Mesenchymal stem cell (in vitro differentiated cells and primary cell): ENCODE measurements around the gene PLCB1.

Source experiments
- DNase-seq: peaks from one replicate; pipeline ENCODE4 v3.0.0-alpha.2; 2013
- H2AFZ ChIP-seq: one replicate; pipeline ENCODE4 v1.6.1; 2013; ENCODE audit warnings: low read depth, mild to moderate bottlenecking, control low read depth, inconsistent platforms, low read length, moderate library complexity
- H2AK5ac ChIP-seq: 2 replicates; pipeline ENCODE4 v1.6.1; 2013; ENCODE audit warnings: low read length, moderate library complexity, mild to moderate bottlenecking, inconsistent platforms; ENCODE audit not compliant: severe bottlenecking
- H2BK120ac ChIP-seq: one replicate; pipeline ENCODE4 v1.6.1; 2013; ENCODE audit warnings: low read depth, mild to moderate bottlenecking, inconsistent platforms, low read length, moderate library complexity
- H2BK12ac ChIP-seq, 2 experiments: one replicate each; pipeline ENCODE4 v1.6.1; 2013; ENCODE audit warnings: inconsistent platforms in 2 of 2, low read length in 2 of 2, mild to moderate bottlenecking in 2 of 2, moderate library complexity in 2 of 2, control low read depth in 1 of 2
- H2BK15ac ChIP-seq: one replicate; pipeline ENCODE4 v1.6.1; 2013; ENCODE audit warnings: mild to moderate bottlenecking, low read depth, inconsistent platforms; ENCODE audit not compliant: poor library complexity, severe bottlenecking
- H2BK5ac ChIP-seq: 2 replicates; pipeline ENCODE4 v1.6.1; 2013; ENCODE audit warnings: low read depth, mild to moderate bottlenecking, low read length, control low read depth, inconsistent platforms; ENCODE audit not compliant: poor library complexity, severe bottlenecking
- H3K14ac ChIP-seq, 2 experiments: one replicate each; pipeline ENCODE4 v1.6.1; 2013; ENCODE audit warnings: inconsistent platforms in 2 of 2, low read length in 2 of 2, control low read depth in 1 of 2, mild to moderate bottlenecking in 1 of 2, moderate library complexity in 1 of 2
- H3K18ac ChIP-seq, 2 experiments: one replicate each; pipeline ENCODE4 v1.6.1; 2013; ENCODE audit warnings: inconsistent platforms in 2 of 2, low read length in 2 of 2, control low read depth in 1 of 2, low read depth in 1 of 2, mild to moderate bottlenecking in 1 of 2
- H3K23ac ChIP-seq, 2 experiments: one replicate each; pipeline ENCODE4 v1.6.1; 2013; ENCODE audit warnings: inconsistent platforms in 2 of 2, low read length in 2 of 2, mild to moderate bottlenecking in 2 of 2, moderate library complexity in 2 of 2, control low read depth in 1 of 2
- H3K27ac ChIP-seq: 2 replicates; pipeline ENCODE4 v1.5.1; 2013; ENCODE audit warnings: mild to moderate bottlenecking, moderate library complexity, low read length, control low read depth, inconsistent platforms; ENCODE audit not compliant: poor library complexity, severe bottlenecking
- H3K27me3 ChIP-seq, 2 experiments: 2 replicates each; pipeline versions ENCODE4 v1.6.1 to v1.7.0; 2013; ENCODE audit warnings: low read length in 2 of 2, mild to moderate bottlenecking in 2 of 2, moderate library complexity in 2 of 2, control low read depth in 1 of 2, inconsistent platforms in 1 of 2; ENCODE audit not compliant: control insufficient read depth in 1 of 2, insufficient read depth in 1 of 2
- H3K36me3 ChIP-seq, 2 experiments: 2 replicates each; pipeline versions ENCODE4 v1.6.1 to v1.7.0; 2013; ENCODE audit warnings: low read length in 2 of 2, control low read depth in 1 of 2, inconsistent platforms in 1 of 2, low read depth in 1 of 2, mild to moderate bottlenecking in 1 of 2; ENCODE audit not compliant: insufficient read depth in 2 of 2, control insufficient read depth in 1 of 2
- H3K4ac ChIP-seq, 2 experiments: one replicate each; pipeline ENCODE4 v1.6.1; 2013; ENCODE audit warnings: inconsistent platforms in 2 of 2, low read length in 2 of 2, mild to moderate bottlenecking in 2 of 2, moderate library complexity in 2 of 2, control low read depth in 1 of 2, low read depth in 1 of 2
- H3K4me1 ChIP-seq: 2 replicates; pipeline ENCODE4 v1.6.1; 2013; ENCODE audit warnings: low read depth, low read length, control low read depth; ENCODE audit not compliant: control insufficient read depth, insufficient read depth
- H3K4me2 ChIP-seq: 2 replicates; pipeline ENCODE4 v1.6.1; 2013; ENCODE audit warnings: low read length, mild to moderate bottlenecking, inconsistent platforms; ENCODE audit not compliant: poor library complexity, severe bottlenecking
- H3K4me3 ChIP-seq, 2 experiments: 2 replicates each; pipeline versions ENCODE4 v1.5.1 to v1.7.0; 2013; ENCODE audit warnings: low read length in 2 of 2, mild to moderate bottlenecking in 2 of 2, control low read depth in 1 of 2, low read depth in 1 of 2; ENCODE audit not compliant: insufficient read depth in 1 of 2
- H3K79me1 ChIP-seq: replicated peaks from 2 replicates; pipeline ENCODE4 v1.6.1; 2013; ENCODE audit warnings: mild to moderate bottlenecking, control low read depth, low read length, inconsistent platforms; ENCODE audit not compliant: poor library complexity, severe bottlenecking
- H3K9ac ChIP-seq: 2 replicates; pipeline ENCODE4 v1.7.0; 2013; ENCODE audit warnings: mild to moderate bottlenecking, low read length, moderate library complexity
- H3K9me3 ChIP-seq: 2 replicates; pipeline ENCODE4 v1.7.0; 2013; ENCODE audit warnings: mild to moderate bottlenecking, low read length; ENCODE audit not compliant: control insufficient read depth
- H4K8ac ChIP-seq: one replicate; pipeline ENCODE4 v1.6.1; 2013; ENCODE audit warnings: inconsistent platforms, mild to moderate bottlenecking, low read length, moderate library complexity
- H4K91ac ChIP-seq: one replicate; pipeline ENCODE4 v1.6.1; 2013; ENCODE audit warnings: mild to moderate bottlenecking, low read length, inconsistent platforms
- WGBS: methylation state at CpG from one replicate; pipeline ENCODE4 v1.1.7; 2013; ENCODE audit warnings: mixed read lengths; 5-methylcytosine and 5-hydroxymethylcytosine counted together

The PLCB1 gene

DNA sequence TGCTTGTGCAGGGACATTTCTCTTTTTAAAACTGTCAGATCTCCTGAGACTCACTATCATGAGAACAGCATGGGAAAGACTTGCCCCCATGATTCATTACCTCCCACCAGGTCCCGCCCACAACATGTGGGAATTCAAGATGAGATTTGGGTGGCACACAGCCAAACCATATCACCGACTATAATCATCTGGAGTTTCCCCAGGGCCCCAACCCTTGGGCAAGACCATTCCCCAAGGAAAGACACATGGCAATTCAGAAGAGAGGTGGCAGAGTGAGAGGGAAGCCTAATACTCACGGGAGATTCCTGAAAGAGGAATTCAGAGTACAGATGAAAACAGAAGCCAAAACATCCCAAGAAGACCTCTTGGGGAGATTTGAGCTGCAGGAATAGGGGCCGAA, 645.8 kb downstream of the PLCB1 start:
- WGBS: 94% methylated on average over 3 of the region's 4 CpGs

DNA sequence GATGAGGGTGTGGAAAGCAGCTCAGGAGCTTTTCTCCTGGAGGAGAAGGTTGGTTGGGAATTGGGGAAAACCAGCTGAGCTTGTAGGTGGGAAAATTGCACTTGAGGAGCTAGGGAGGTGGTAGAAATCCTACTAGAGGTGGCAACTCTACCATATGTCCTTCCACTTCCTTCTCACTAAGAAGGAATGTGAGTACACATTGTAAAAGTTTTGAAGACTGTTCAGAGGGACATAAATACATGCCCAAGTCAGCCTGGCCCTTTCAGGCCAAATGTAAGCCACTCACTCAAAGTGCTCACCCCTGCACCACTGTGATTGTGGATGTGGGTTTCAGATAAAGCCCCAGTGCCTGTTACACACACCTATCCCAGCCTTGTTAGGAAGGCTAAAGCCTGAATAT, 646.3 kb downstream of the PLCB1 start:
- peak overlapping the region in 1 of 2 experiments; percentile 54 for H2BK12ac ChIP-seq
- H3K9ac ChIP-seq: no peak overlapping the region
- DNase-seq: no peak
- H3K36me3 ChIP-seq: no peaks in the 10 kb centered on the region
- H3K23ac ChIP-seq: no peak overlapping the region
- H2AFZ ChIP-seq: no peak overlapping the region
- H3K4me2 ChIP-seq: no peak overlapping the region
- no peak overlapping the region for H2AK5ac ChIP-seq
- H3K18ac ChIP-seq: peak overlapping the region in 1 of 2 experiments; percentile 40
- H3K27me3 ChIP-seq: no peaks in the 10 kb centered on the region
- no peak overlapping the region for H4K8ac ChIP-seq
- no peak overlapping the region for H2BK5ac ChIP-seq
- H3K79me1 ChIP-seq: no peaks in the 10 kb centered on the region
- H2BK120ac ChIP-seq: no peak overlapping the region
- no peaks in the 10 kb centered on the region for H3K9me3 ChIP-seq
- no peaks in the 10 kb centered on the region for H3K4me1 ChIP-seq
- H3K27ac ChIP-seq: no peak overlapping the region
- no peak overlapping the region for H2BK15ac ChIP-seq
- no peak overlapping the region for H3K4ac ChIP-seq
- no peak overlapping the region for H4K91ac ChIP-seq
- no peak overlapping the region for H3K4me3 ChIP-seq
- H3K14ac ChIP-seq: no peak overlapping the region

More for the DNA sequence above, 645.8 kb downstream of the PLCB1 start:
- H3K27ac ChIP-seq: no peak overlapping the region
- H2BK120ac ChIP-seq: no peak overlapping the region
- no peaks in the 10 kb centered on the region for H3K9me3 ChIP-seq
- H3K18ac ChIP-seq: no peak overlapping the region
- DNase-seq: no peak
- H2AK5ac ChIP-seq: no peak overlapping the region
- H4K91ac ChIP-seq: no peak overlapping the region
- no peak overlapping the region for H3K9ac ChIP-seq
- H3K79me1 ChIP-seq: no peaks in the 10 kb centered on the region
- no peak overlapping the region for H2BK5ac ChIP-seq
- H2BK12ac ChIP-seq: no peak overlapping the region
- H2AFZ ChIP-seq: no peak overlapping the region
- H2BK15ac ChIP-seq: no peak overlapping the region
- no peak overlapping the region for H3K4me3 ChIP-seq
- no peaks in the 10 kb centered on the region for H3K36me3 ChIP-seq
- H3K4ac ChIP-seq: no peak overlapping the region
- no peaks in the 10 kb centered on the region for H3K4me1 ChIP-seq
- no peaks in the 10 kb centered on the region for H3K27me3 ChIP-seq
- H4K8ac ChIP-seq: no peak overlapping the region
- no peak overlapping the region for H3K23ac ChIP-seq
- no peak overlapping the region for H3K14ac ChIP-seq
- no peak overlapping the region for H3K4me2 ChIP-seq

DNA sequence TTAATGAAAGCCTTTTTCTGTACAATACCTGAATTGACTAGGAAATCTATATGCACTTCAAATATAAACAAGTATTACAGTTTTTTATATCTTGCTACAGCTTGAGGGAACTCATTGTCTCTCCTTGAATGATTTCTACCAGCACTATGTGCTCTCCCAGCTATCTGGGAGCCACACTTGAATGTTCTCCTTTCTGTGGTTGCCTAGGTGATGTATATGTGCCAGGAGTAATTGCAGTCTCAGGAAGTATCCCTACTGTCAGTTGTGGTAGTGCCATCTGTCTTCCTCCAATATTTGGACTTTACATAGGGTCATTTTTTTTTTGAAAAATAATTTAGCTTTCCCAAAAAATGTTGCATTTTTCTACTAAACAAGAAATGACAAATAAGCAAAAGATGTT, 648.8 kb downstream of the PLCB1 start:
- Histone ChIP-seq H3K79me1 (no peaks in the 10 kb centered on the region), H3K4me1 (no peaks in the 10 kb centered on the region), H3K9ac (no peak overlapping the region), H3K14ac (no peak overlapping the region), H3K4me3 (no peak overlapping the region), H3K36me3 (no peaks in the 10 kb centered on the region), H3K4me2 (no peak overlapping the region), H3K18ac (no peak overlapping the region), H2AFZ (no peak overlapping the region), H4K8ac (no peak overlapping the region), H3K27me3 (no peaks in the 10 kb centered on the region), H2BK5ac (no peak overlapping the region), H3K23ac (no peak overlapping the region), H2BK15ac (no peak overlapping the region), H2BK12ac (no peak overlapping the region), H2BK120ac (no peak overlapping the region), H2AK5ac (no peak overlapping the region), H3K27ac (no peak overlapping the region), H3K9me3 (no peaks in the 10 kb centered on the region), H4K91ac (no peak overlapping the region), H3K4ac (no peak overlapping the region)
- no peak for DNase-seq

DNA sequence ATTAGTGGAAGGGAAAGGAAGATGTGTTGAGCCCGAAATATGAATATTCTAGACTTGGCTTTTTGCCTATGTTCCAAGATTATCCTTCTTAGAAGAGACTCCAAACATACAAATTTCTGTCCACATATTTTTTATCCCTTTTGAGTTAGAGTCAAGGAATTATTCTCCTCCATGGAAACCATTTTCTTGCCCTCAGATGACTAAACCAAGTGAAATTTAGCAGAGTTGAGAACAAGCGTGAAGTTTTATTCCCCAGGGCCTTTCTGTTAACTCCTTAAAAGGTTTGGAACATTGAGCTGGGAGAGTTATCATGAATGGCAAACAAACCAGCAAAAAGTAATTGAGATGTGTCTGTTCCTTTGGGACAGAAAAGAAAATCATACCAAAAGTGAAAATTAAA, 650.7 kb downstream of the PLCB1 start:
- peak overlapping the region; percentile 48 for H3K9ac ChIP-seq

More for the DNA sequence above, 650.7 kb downstream of the PLCB1 start:
- Histone ChIP-seq H3K4me1 (no peaks in the 10 kb centered on the region), H3K4ac (no peak overlapping the region), H2BK12ac (no peak overlapping the region), H4K8ac (no peak overlapping the region), H3K79me1 (no peaks in the 10 kb centered on the region), H3K9me3 (no peaks in the 10 kb centered on the region), H3K14ac (no peak overlapping the region), H3K36me3 (no peaks in the 10 kb centered on the region), H3K4me3 (no peak overlapping the region), H3K27me3 (no peaks in the 10 kb centered on the region), H2BK120ac (no peak overlapping the region), H2AFZ (no peak overlapping the region), H2BK5ac (no peak overlapping the region), H2AK5ac (no peak overlapping the region), H3K27ac (no peak overlapping the region), H4K91ac (no peak overlapping the region), H3K18ac (no peak overlapping the region), H3K23ac (no peak overlapping the region), H2BK15ac (no peak overlapping the region), H3K4me2 (no peak overlapping the region)
- peak; percentile 40 for DNase-seq
- WGBS: no CpG with 5 or more reads among the region's 2 CpGs
